Activated CD8-positive, alpha-beta memory T cell treated with anti-CD3 and anti-CD28 coated beads for 48 hours (primary cell): ENCODE results near the gene IL17A.
"Not testable (repeated sequence)": the region's sequence is repeated elsewhere in the genome, so short reads cannot be mapped to it uniquely, and the experiment has no call there.

ENCODE experiments used
- DNase-seq, 3 experiments: peaks; one replicate each; pipeline ENCODE4 v3.0.0-alpha.2; 2020; ENCODE audit warnings: low read depth in 2 of 3, low spot score in 2 of 3

The IL17A gene

GRCh38 chr6:52162940-52163908 is 23.0 kb upstream of the IL17A start:
- no peak for DNase-seq

GRCh38 chr6:52164319-52165094 is 21.7 kb upstream of the IL17A start:
- no peak for DNase-seq

GRCh38 chr6:52167267-52167666 is 18.9 kb upstream of the IL17A start:
- DNase-seq = no peak

GRCh38 chr6:52168351-52168750 is 17.8 kb upstream of the IL17A start:
- DNase-seq = not testable (repeated sequence)

GRCh38 chr6:52174118-52174517 is 12.1 kb upstream of the IL17A start:
- no peak for DNase-seq

- DNase-seq = no peak
Observed at GRCh38 chr6:52176550-52176949, 9.6 kb upstream of the IL17A start.

- DNase-seq = no peak
Observed at GRCh38 chr6:52177961-52178360, 8.2 kb upstream of the IL17A start.

- DNase-seq = no peak
Observed at GRCh38 chr6:52180787-52181558, 5.2 kb upstream of the IL17A start.

- no peak for DNase-seq
Observed at GRCh38 chr6:52183131-52183713, 3.0 kb upstream of the IL17A start.

- no peak for DNase-seq
Observed at GRCh38 chr6:52186480-52186879, 305 bp downstream of the IL17A start.

- DNase-seq = no peak
Observed at GRCh38 chr6:52187098-52187497, 923 bp downstream of the IL17A start.

GRCh38 chr6:52189974-52190373 is 3.8 kb downstream of the IL17A start:
- DNase-seq = no peak

GRCh38 chr6:52190409-52190808 is 4.2 kb downstream of the IL17A start:
- DNase-seq = no peak

GRCh38 chr6:52191824-52192223 is 5.6 kb downstream of the IL17A start:
- no peak for DNase-seq

- DNase-seq = no peak
Observed at GRCh38 chr6:52195886-52196285, 9.7 kb downstream of the IL17A start.

- DNase-seq = not testable (repeated sequence)
Observed at GRCh38 chr6:52200088-52200487, 13.9 kb downstream of the IL17A start.

- DNase-seq = no peak
Observed at GRCh38 chr6:52201046-52201445, 14.9 kb downstream of the IL17A start.

GRCh38 chr6:52201493-52201892 is 15.3 kb downstream of the IL17A start:
- DNase-seq = no peak

GRCh38 chr6:52207066-52207465 is 20.9 kb downstream of the IL17A start:
- no peak for DNase-seq

- DNase-seq = no peak
Observed at GRCh38 chr6:52208612-52209011, 22.4 kb downstream of the IL17A start.

GRCh38 chr6:52209770-52210169 is 23.6 kb downstream of the IL17A start:
- no peak for DNase-seq
